ENCODE results near the gene NEUROD2. TPM values are rescaled to one million over a fixed set of nuclear protein-coding genes. Genes with fewer than 3 reads are reported as not detected.

Gene NEUROD2
- total RNA-seq, 2 donors from 2014 or later: not detected

- Histone ChIP-seq H3K4me3 (no peak overlapping the region), H3K27ac (no peak overlapping the region), H3K36me3 (no peaks in the 10 kb centered on the region), H3K27me3 (peaks cover 64% of the 10 kb centered on the region), H3K9me3 (no peaks in the 10 kb centered on the region), H3K9ac (ENCODE audit: low read depth in 2 of 2, low read length in 2 of 2) (no peak overlapping the region), H3K4me1 (no peaks in the 10 kb centered on the region)
- no peak for DNase-seq
- no peak for TF ChIP-seq CTCF (IDR thresholded peaks at IDR 0.05)
- intact Hi-C loops (cut with DNase I): no loop called here
Observed at GRCh38 chr17:39607057-39607850, 466 bp downstream of the NEUROD2 start.

GRCh38 chr17:39606434-39607056, 1.2 kb downstream of the NEUROD2 start:
- no peak for DNase-seq
- Histone ChIP-seq H3K4me3 (no peak overlapping the region), H3K27ac (no peak overlapping the region), H3K9me3 (no peaks in the 10 kb centered on the region), H3K9ac (ENCODE audit: low read depth in 2 of 2, low read length in 2 of 2) (no peak overlapping the region), H3K27me3 (peaks cover 71% of the 10 kb centered on the region), H3K36me3 (no peaks in the 10 kb centered on the region), H3K4me1 (no peaks in the 10 kb centered on the region)
- intact Hi-C loops (cut with DNase I): no loop called here
- TF ChIP-seq CTCF (IDR thresholded peaks at IDR 0.05): no peak

GRCh38 chr17:39605492-39606433, 2.0 kb downstream of the NEUROD2 start:
- Histone ChIP-seq H3K27me3 (peaks cover 79% of the 10 kb centered on the region), H3K9ac (ENCODE audit: low read depth in 2 of 2, low read length in 2 of 2) (no peak overlapping the region), H3K4me3 (no peak overlapping the region), H3K4me1 (no peaks in the 10 kb centered on the region), H3K9me3 (no peaks in the 10 kb centered on the region), H3K36me3 (no peaks in the 10 kb centered on the region), H3K27ac (no peak overlapping the region)
- no peak for DNase-seq
- no peak for TF ChIP-seq CTCF (IDR thresholded peaks at IDR 0.05)
- intact Hi-C loops (cut with DNase I): no loop called here

- H3K36me3 ChIP-seq: no peaks in the 10 kb centered on the region
- H3K9ac ChIP-seq (ENCODE audit: low read depth in 2 of 2, low read length in 2 of 2): no peak overlapping the region
- no peak for DNase-seq
- H3K4me3 ChIP-seq: no peak overlapping the region
- no peak overlapping the region for H3K27ac ChIP-seq
- peaks cover 86% of the 10 kb centered on the region for H3K27me3 ChIP-seq
- no peaks in the 10 kb centered on the region for H3K9me3 ChIP-seq
- intact Hi-C loops (cut with DNase I): no loop called here
- H3K4me1 ChIP-seq: no peaks in the 10 kb centered on the region
- TF ChIP-seq CTCF (IDR thresholded peaks at IDR 0.05): no peak
Observed at GRCh38 chr17:39604911-39605491, 2.7 kb downstream of the NEUROD2 start.

Measured in colonic mucosa (tissue), 4 donors.